NCI-H187 treated with DMSO at 0.1 percent for 48 hours (cell line): Measurements from ENCODE around the gene SGTA.
A peak's percentile ranks its signal among the peaks of the same experiment; 100 is the strongest.

ENCODE experiments used
- DNase-seq: peaks from one replicate; lab custom pipeline; 2025; lab: John Stamatoyannopoulos, UW

Gene SGTA

DNA sequence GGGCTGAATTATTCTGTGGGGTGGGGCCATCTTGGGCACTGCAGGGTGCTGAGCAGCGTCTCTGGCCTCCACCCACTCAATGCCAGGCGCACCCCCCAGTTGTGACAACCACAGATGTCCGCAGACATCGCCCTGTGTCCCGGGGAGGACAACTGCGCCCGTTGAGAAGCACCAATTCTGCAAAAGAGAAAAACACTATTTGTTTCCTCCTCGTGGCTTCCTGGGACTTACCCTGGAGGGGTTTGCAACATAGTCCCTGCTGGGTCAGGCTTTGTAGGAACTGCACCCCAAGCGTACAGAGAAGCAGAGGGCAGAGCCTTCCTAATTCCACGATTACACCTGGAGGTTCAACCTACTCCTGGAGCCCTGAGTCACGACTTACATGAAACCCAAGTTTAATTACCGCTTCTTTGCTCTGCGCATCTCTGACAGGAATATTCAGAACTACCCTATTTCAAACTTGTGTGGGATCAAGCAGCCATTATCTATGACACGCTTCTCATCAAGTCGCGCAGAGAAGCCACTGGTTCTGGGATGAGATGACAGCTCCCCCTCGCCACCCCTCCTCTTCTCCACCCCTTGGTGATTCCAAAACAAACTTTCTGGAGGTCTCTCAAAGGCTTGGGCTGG is 32.1 kb downstream of the SGTA start:
- DNase-seq, result no peak

DNA sequence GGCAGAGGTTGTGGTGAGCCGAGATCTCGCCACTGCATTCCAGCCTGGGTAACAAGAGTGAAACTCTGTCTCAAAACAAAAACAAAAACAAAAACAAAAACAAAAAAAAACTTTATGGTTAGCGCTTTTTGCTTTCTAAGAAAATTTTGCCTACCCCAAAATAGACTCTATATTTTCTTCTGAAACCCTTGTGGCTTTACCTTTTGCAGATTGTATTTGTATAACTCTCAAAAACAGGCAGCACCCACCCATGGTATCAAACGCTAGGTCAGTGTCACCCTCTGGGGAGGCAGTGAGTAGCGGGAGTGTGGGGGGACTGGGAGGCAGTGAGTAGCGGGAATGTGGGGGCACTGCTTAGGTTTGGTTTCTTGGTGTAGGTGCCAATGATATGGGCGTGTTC is 35.7 kb downstream of the SGTA start:
- no peak for DNase-seq

DNA sequence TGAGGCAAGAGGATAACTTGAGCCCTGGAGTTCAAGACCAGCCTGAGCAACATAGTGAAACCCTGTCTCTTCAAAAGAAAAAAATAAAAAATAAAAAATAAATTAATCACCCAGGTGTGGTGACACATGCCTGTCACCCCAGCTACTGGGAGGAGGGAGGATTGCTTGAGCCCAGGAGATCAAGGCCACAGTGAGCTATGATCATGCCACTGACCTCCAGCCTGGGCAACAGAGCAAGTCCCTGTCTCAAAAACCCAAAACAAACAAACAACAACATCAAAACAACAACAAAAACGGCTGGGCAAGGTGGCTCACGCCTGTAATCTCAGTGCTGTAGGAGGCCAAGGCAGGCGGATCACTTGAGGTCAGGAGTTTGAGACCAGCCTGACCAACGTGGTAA is 39.0 kb downstream of the SGTA start:
- no peak for DNase-seq

DNA sequence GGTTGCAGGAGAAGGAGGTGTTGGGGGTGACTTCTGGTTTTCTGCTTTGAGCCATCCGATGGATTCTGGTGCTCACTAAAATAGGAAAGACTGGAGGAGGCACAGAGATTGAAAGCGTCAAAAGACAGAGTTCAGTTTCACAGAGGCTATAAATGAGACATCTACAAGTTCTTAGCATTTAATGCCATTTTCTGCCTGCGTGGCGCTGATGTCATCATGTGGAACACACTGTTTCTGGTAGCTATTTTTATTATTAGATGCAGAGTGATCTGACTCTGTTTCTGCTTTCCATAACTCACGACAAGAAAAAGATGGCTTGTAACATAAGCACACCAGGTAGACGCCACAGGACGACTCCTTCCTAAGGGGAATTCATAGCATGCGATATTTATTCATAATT is 40.0 kb downstream of the SGTA start:
- DNase-seq, result no peak

DNA sequence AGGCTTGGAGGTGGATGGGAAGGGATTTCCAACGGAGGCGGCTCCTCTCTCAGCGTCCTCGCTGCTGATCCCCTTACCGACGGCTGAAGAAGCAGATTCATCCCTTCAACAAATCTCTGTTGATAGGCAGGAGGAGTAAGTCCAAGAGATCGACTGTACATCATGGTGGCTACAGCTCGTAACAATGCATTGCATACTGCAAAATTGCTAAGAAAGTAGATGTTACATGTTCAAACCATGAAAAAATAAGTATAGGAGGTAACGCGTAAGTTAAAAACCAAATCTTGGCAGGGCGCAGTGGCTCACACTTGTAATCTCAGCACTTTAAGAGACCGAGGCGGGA is 42.8 kb downstream of the SGTA start:
- DNase-seq, result no peak

DNA sequence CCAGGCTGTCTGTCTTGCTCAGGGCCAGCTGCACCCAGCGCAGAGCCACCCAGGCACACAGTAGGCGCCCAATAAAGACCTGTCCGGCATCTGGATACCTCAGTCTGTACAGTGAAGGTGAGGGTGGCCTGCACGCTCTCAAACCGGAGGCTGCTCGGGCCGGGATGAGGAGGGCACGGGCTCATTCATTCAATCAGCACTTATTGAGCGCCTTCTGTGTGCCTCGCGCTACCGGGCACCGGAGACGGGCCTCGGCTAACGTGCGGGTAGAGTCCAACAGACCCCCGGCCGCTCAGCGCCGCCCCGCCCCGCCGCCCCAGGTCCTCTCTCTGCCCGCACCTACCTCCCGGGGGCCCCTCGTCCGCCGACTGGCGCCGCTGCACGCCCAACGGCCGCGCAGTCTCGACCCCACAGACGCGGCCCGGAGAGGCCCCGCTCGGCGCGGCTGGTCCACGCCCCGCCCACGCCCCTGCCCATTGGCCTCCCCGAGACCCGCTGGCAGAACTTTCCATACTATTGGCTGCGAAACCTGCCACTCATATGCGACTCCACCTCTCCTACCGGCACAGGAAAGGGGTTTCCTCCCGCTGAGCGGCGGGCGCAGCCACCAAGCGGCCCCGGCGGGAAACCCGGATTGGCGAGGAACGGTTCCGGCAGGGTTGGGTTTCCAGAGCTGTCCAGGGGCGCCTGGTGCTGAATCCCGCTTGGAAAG is 43.3 kb downstream of the SGTA start, which contains the start of gene SLC39A3:
Gene SLC39A3, minus strand, starts transcription at position 416 of the 712 bp plus-strand sequence. CDS start 2,760 bp downstream, outside the sequence.
- peak; percentile 87 for DNase-seq

DNA sequence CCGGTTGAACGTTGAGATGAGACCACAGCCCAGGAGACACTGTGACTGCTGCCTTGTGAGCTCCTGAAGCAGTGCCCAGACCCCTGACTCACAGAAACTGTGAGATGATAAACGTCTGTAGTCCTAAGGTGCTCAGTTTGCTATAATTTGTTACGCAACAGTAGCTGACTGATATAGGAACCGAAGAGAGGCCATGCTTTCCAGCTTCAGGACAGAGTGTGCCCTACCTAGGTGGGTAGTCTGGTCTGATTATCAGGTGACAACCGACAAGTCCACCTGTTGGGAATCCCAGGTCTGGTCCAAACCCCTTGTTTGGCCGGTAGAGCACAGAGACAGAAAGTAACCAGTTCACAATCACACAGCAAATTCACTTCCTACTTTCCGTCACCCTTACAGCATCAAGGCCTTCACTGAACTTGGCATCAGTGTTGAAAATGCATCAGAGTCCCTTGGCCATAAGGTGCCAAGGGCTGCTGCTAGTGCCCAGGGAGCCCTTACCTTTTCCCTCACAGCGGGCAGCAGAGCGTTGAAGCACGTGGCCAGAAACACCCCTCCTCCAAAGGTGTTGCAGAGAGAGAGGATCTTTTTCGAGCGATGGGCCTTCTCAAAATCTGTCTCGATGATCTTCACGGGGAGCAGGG is 46.4 kb downstream of the SGTA start:
- DNase-seq, result no peak

DNA sequence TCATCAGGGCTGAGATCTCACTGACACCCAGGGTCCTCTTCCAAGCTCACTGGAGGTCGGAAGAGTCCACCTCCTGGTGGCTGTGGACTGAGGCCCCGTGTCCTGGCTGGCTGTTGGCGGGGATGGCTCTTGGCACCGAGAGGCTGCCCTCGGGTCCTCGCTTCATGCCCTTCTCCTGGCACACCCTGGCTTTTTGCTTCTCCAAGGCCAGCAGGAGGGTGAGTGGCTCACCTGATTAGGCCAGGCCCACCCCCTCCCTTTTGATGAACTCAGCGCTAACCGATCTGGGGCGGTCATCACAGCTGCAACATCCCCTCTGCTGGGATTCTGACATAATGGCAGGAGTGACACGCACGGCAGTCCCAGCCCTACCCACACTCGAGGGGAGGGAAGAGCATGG is 47.7 kb downstream of the SGTA start:
- DNase-seq, result no peak

DNA sequence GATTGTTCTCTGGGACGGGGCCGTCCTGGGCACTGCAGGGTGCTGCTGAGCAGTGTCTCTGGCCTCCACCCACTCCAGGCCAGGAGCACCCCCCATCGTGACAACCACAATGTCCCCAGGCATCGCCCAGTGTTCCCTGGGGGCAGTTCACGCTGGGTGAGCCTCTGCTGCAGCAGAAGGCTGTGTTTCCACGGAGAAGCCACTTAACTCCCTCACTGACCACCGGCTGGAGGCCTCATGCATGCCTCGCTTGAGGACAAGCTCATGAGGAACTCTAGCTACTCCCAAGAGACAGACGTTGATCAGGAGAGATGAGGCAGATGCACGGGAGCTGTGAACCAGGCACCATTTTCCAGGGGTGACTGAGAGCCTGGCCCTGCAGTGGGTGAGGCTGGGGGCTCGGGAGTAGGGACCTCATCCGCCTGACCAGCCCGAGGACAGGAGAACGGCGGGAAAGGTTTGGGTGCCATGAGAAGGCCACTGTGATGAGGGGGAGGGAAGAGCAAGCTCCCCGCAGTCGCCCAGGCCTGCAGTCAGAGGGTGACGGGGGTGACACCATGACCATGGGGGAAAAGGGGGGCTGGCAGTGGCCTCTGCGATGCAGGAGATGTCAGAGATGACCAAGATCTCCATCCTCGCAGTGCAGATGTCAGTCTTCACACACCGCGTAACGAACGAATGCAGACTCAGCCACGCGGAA is 48.3 kb downstream of the SGTA start:
- DNase-seq, result no peak

DNA sequence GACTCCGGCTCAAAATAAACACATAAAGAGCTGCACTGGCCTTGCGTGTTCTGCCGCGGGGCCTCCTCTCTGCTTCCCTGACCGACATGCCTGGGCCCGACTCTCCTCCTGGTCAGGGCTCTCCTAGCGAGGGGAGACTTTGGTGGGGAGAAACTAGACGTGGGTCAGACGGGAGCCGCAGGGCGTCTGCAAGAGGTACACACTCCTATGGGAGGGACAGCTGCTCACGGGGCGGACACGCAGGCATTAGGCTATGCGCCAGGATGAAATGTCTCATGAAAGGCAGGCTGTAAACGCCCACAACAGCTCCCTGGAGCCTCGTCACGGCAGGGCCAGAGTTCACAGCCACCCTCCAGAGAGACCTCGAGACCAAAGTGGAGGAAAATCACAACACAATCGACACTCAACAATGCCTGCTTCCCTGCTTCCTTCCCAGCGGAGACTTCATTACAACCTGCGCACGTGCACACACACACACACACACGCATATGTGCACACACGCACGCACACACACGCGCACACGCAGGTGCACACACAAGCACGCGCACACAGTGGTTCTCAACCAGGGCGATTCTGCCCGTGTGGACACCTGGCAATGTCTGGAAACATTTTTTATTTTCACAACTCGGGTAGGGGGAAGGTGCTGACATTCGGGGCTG is 49.0 kb downstream of the SGTA start:
- no peak for DNase-seq

DNA sequence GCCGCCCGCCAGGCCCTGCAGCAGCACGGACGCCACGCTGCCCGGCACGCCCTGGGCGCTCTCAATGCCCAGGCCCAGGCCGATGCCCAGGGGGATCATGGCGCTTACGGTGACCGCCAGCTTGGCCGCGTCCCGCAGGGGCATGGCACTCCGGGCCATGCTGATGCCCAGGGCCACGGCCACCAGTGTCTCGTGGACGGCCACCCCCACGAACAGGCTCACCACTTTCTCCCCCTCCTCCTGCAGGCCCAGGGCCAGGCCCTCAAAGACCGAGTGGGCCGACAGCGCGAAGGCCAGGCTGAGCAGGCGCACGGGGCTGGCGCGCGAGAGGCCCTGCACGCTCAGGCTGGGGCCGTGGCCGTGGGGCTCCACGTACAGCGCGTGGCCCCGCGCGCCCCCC is 50.2 kb downstream of the SGTA start:
- no peak for DNase-seq

DNA sequence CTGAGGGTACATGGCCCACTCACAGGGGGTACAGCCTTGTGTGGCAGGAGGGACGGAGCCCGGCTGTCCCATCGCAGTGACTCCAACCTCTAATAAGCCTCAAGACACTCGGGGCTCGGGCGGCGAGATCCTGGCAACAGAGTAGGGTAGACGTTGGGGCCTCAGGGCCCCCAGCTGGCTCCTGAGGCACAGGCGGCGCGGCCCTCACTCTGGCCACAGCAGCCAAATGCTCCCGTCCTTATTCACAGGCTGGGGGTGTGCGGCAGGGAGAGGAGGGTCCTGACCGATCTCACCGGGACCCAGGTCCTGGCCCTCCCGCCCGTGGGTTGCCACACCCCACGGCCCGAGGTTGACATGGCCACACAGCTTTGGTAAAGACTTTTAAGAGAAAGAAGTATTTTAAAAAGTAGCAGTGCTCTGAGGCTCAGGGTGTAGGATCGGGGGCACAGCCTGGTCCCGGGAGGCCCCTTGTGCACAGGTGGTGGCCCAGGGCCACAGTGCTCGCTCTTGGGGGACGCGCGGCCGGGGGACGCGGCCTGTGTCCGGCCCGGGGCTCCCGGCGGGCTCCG is 50.8 kb downstream of the SGTA start:
- no peak for DNase-seq

DNA sequence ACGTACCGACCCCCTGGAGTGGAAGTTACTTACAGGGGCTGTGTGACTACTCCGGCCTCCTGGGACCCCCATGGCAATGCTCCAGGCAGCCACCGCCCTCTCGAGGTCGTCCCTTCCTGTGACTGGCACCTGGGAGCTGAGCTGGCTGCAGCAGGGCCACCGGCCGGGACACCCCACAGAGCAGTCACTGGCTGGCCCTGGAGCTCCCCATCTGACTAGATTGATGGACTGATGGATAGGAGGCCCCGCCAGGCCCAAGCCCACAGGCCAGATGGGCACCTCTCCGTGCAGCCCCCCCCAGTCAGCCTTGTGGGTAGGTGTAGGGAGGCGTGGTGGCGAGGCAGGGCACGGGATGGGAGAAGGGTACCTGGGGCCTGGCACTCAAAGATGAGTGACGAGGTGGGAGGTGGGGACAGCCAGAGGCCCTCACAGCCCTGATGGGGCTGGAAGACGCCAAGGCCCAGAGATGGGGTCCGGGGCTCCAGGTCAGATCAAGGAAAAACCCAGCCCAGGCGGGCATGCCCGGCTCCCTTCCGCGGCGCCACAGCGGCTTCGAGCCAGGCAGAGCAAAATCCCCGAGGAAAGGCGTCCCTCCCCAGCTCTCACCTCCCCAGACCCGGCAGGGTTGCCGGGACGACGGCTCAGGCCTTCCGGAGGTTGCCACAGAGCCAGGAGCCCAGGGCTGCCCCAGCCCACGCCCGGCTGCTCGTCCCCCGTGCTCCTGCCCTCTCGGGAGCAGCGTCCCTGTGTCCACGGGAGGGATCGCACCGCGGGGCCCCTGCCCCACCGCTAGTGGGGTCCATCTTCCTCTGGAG is 51.7 kb downstream of the SGTA start:
- DNase-seq, result no peak

DNA sequence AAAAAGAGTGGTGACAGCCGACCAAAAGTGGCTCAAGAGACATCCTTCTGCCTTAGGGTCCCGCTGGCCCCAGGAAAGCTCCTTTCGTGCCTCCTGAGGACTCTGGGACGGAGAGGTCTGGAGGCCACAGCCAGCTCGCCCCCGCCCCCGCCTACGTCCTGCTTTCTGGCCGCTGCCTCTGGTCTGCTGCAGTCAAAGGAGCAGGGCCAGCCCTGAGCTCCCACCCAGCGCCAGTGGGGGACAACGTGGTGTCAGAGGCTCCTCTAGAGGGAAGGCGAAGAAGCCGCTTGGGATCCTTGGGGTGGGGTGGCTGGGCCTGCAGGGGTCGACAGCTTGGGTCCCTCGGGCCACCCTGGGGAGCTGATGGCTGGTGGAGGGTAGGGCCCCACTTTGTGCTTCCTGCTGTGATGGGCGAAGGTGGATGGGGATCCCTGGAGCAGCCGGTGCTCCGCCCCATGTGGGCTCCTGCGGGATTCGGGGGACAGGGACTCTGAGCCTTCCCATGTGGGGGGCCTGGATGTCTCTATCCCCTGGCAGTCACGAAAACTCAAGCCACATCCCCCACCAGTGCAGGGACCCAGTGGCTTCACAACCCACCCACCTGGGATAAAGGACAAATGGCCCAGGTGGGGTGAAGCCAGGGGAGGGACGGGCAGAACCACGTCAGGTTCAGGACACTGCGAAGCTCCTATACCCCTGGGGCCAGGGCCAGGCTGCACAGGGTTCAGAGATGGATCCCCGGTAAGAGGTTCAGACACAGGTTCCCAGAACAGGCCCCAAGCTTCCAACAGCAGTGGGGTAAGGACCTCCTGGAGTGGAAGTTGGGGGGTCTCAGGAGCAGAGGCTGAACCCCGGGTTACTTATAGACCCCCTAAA is 52.9 kb downstream of the SGTA start:
- no peak for DNase-seq

DNA sequence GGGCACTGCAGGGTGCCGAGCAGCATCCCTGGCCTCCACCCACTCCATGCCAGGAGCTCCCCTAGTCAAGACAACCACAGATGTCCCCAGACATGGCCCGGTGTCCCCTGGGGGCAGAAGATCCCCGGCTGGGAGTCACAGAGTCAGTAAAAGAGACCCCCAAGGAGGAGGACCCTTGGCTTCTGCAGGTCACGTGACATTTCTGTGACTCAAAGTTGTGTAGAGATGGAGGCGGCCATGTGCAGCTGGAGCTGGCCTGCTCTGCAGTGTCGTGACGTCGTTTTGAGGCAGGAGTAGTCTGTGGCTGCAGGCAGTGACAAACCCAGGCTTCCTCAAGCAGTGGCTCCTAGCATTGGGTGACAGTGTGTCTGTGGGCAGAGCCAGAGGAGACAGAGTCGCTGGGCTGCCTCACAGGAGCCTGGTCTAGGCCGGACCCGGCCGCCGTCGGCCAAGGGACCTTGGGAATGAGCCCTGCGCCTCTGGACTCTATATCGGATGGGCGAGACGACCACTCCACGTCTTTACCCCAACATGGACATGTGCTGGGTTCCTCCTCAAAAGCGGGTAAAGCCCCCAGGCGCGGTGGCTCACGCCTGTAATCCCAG is 54.2 kb downstream of the SGTA start:
- DNase-seq, result no peak

DNA sequence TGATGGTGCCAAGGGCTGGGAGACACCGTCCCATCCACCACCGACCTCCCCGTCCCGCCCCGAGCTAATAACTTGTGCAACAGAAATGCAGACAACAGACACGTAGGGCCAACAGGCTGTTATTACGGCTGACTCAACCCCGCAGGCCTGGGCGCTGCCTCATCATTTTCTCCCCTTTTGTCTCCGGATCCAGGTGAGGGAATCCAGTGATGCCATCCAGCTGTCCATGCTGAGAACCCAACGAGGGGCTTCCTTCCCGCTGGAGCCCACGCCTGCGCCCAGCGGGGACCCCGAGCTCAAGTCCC is 55.5 kb downstream of the SGTA start:
- DNase-seq, result no peak

DNA sequence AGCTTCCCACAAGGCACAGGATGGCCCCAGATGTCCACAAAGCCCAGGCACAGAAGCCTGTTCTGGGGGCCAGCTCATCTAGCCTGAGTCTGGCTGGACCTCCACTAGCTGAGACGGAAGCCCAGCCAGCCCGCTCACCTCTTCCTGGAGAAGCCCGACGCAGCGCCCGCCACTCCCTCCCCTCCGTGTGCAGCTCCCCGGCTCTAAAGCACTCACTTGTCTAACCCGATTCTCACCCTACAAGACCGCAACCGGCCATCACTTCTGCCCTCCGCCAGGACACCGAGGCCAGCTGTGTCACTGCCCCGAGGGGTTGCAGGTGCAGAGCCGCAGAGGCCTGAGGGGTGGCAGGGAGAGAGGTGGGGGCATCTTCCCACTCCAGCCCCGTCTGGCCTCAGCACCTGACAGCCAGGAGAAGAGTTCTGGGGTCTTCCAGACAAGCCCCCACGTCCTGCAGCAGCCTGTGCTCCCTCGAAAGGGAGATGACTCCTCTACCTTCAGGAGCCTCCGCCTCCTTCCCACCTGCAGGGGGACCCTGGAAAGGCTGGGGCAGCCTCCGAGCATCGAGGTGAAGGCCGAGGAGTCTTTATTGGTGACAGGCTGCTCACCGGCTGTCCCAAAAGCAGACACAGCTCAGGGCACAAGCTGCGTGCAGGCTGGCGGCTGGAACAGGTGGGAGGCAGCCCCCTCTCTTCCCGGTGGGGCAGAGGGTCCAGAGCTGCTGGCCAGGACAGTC is 56.0 kb downstream of the SGTA start:
- DNase-seq, result no peak

DNA sequence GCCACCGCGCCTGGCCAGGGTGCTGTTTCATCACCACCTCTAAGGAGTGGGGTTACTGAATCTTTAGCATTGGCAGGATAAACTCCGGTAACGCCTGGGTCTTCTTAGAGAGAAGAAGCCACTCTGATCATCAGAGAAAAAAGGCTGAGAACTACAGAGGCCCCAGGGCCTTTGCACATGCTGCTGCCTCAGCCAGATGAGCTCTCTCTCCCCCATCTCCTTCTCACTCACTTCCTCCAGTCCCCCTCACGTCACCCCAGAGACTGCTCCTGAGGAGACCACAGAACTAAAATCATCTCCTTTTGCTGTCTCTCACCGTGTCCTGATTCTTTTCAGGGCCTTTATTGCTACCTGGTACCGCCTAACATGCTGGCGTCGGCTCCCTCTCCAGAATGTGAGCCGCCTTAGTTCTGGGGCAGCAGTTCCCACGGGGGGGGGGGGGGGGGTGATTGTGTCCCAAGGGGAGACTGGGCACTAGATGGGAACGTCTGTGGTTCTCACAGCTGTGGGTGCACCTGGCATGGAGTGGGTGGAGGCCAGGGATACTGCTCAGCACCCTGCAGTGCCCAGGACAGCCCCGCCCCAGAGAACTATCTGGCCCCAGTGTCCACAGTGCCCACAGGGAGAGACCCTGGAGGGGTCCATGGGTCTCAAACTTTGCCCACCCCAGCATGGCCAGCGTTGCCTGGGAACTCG is 56.8 kb downstream of the SGTA start:
- DNase-seq, result no peak

DNA sequence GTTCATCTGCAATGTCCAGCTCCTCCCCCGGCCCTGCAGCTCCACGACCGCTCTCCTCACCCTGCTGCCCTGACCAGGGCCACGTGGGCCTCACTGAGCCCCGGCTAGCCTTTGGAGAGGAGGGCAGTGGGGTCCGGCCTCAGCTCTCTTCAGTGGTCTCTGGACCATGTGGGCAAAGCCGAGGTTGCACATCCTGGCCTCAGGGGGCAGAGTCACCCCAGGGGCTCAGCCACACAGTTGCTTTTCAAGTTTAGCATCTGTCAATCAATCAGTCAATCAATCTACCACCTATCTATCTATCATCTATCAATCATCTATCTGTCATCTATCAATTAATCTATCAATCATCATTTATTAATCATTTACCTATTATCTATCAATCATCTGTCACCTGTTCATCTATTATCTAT is 58.9 kb downstream of the SGTA start:
- no peak for DNase-seq
